ENCODE measurements around the gene HS3ST4.

GRCh38 chr16:25845901-25846300, 154.1 kb downstream of the HS3ST4 start:
- no peak for TF ChIP-seq CTBP2 (IDR thresholded peaks at IDR 0.05; ENCODE audit: borderline replicate concordance, insufficient read depth, insufficient read length, low read length)
- TF ChIP-seq KDM5A (IDR thresholded peaks at IDR 0.05; ENCODE audit: low read length): no peak
- TF ChIP-seq GABPA (IDR thresholded peaks at IDR 0.05; ENCODE audit: borderline replicate concordance, insufficient read depth, low read length): no peak
- no peak for TF ChIP-seq JUN (IDR thresholded peaks at IDR 0.05; ENCODE audit: low read depth, low read length)
- no peak for TF ChIP-seq FOSL1 (IDR thresholded peaks at IDR 0.05; ENCODE audit: insufficient read depth, low read depth, low read length)
